Liver (tissue), 9 donors: Measurements from ENCODE around the gene TBC1D1. TPM values are rescaled to one million over a fixed set of nuclear protein-coding genes. Genes with fewer than 3 reads are reported as not detected.
A peak's percentile ranks its signal among the peaks of the same experiment; 100 is the strongest.

Experiments
- DNase-seq: peaks from one replicate; pipeline ENCODE4 v3.0.0-alpha.2; 2017; ENCODE audit warnings: low spot score
- H3K27ac ChIP-seq, 2 donors: one replicate each; pipeline ENCODE4 v1.7.0; 2013; ENCODE audit warnings: inconsistent platforms in 2 of 2, low read length in 2 of 2, control low read depth in 1 of 2, low read depth in 1 of 2, mild to moderate bottlenecking in 1 of 2
- H3K27me3 ChIP-seq, 4 donors: one replicate each; pipeline versions ENCODE4 v1.6.1 to v1.7.0; 2013; ENCODE audit warnings: low read length in 3 of 4, inconsistent platforms in 1 of 4, mild to moderate bottlenecking in 1 of 4, moderate library complexity in 1 of 4; ENCODE audit not compliant: control insufficient read depth in 4 of 4, insufficient read depth in 4 of 4
- H3K36me3 ChIP-seq, 4 donors: one replicate each; pipeline versions ENCODE4 v1.6.1 to v1.7.0; 2013; ENCODE audit warnings: low read length in 3 of 4, mild to moderate bottlenecking in 3 of 4, low read depth in 1 of 4, moderate library complexity in 1 of 4; ENCODE audit not compliant: control insufficient read depth in 4 of 4, insufficient read depth in 3 of 4
- H3K4me1 ChIP-seq, 4 donors: one replicate each; pipeline versions ENCODE4 v1.6.1 to v1.7.0; 2013; ENCODE audit warnings: low read length in 3 of 4, mild to moderate bottlenecking in 3 of 4, moderate library complexity in 1 of 4; ENCODE audit not compliant: control insufficient read depth in 4 of 4, insufficient read depth in 4 of 4
- H3K4me3 ChIP-seq, 3 donors: one replicate each; pipeline versions ENCODE4 v1.6.1 to v1.7.0; 2013; ENCODE audit warnings: low read length in 3 of 3, control low read depth in 1 of 3, low read depth in 1 of 3, mild to moderate bottlenecking in 1 of 3
- H3K9ac ChIP-seq, 2 donors: one replicate each; pipeline ENCODE4 v1.7.0; 2013; ENCODE audit warnings: low read length in 2 of 2, mild to moderate bottlenecking in 2 of 2, moderate library complexity in 2 of 2, control low read depth in 1 of 2, low read depth in 1 of 2
- H3K9me3 ChIP-seq, 4 donors: one replicate each; pipeline versions ENCODE4 v1.6.1 to v1.7.0; 2013; ENCODE audit warnings: low read length in 3 of 4; ENCODE audit not compliant: control insufficient read depth in 4 of 4
- ATF3 ChIP-seq: IDR thresholded peaks from 2 replicates; pipeline ENCODE4 v1.6.1; 2016; ENCODE audit warnings: antibody characterized with exemption
- FOXA1 ChIP-seq: IDR thresholded peaks from 2 replicates; pipeline ENCODE4 v1.6.1; 2016; ENCODE audit warnings: antibody characterized with exemption
- FOXA2 ChIP-seq: IDR thresholded peaks from 2 replicates; pipeline ENCODE4 v1.6.1; 2016; ENCODE audit warnings: antibody characterized with exemption
- GABPA ChIP-seq, 2 donors: IDR thresholded peaks in 1 of 2; conservative IDR thresholded peaks in 1 of 2; 2 replicates each; pipeline ENCODE4 v1.6.1; 2016; ENCODE audit warnings: antibody characterized with exemption in 2 of 2, mild to moderate bottlenecking in 1 of 2, moderate library complexity in 1 of 2
- HNF4A ChIP-seq, 2 donors: conservative IDR thresholded peaks; 2 replicates each; pipeline ENCODE4 v1.6.1; 2016; ENCODE audit warnings: antibody characterized with exemption in 2 of 2, mild to moderate bottlenecking in 2 of 2
- HNF4G ChIP-seq: IDR thresholded peaks from 2 replicates; pipeline ENCODE4 v1.6.1; 2016; ENCODE audit warnings: antibody characterized with exemption
- JUND ChIP-seq, 2 donors: IDR thresholded peaks; 2 replicates each; pipeline ENCODE4 v1.6.1; 2016; ENCODE audit warnings: antibody characterized with exemption in 2 of 2
- MAX ChIP-seq: IDR thresholded peaks from 2 replicates; pipeline ENCODE4 v1.6.1; 2016; ENCODE audit warnings: antibody characterized with exemption
- NR2F2 ChIP-seq: IDR thresholded peaks from 2 replicates; pipeline ENCODE4 v1.6.1; 2016; ENCODE audit warnings: antibody characterized with exemption
- RAD21 ChIP-seq, 2 donors: IDR thresholded peaks; 2 replicates each; pipeline ENCODE4 v1.6.1; 2016; ENCODE audit warnings: antibody characterized with exemption in 2 of 2, mild to moderate bottlenecking in 2 of 2
- RXRA ChIP-seq, 2 donors: IDR thresholded peaks; 2 replicates each; pipeline ENCODE4 v1.6.1; 2017 to 2018; ENCODE audit warnings: antibody characterized with exemption in 2 of 2, mild to moderate bottlenecking in 1 of 2
- YY1 ChIP-seq: IDR thresholded peaks from 2 replicates; pipeline ENCODE4 v1.6.1; 2016; ENCODE audit warnings: antibody characterized with exemption, mild to moderate bottlenecking
- WGBS: extraction: QIAGEN DNeasy Blood & Tissue Kit; methylation state at CpG from one replicate; pipeline ENCODE4 v1.1.7; 2013; 5-methylcytosine and 5-hydroxymethylcytosine counted together
- polyA plus RNA-seq, 2 donors: library from polyadenylated mRNA; stranded (reverse) in 1 of 2; unstranded in 1 of 2; fragments of 200-250 nt in 1 of 2; fragments of >200 nt in 1 of 2; fragmentation: Nextera tagmentation in 1 of 2; extraction: Ambion mirVana in 1 of 2; gene quantifications; one replicate each; pipeline versions ENCODE4 v1.2.1 to v1.2.3, GENCODE V29; 2013 to 2015
- total RNA-seq, 2 donors: library from RNA; depleted of rRNA; stranded (reverse); fragments of >200 nt; gene quantifications; one replicate each; pipeline ENCODE4 v1.2.3, GENCODE V29; 2014
- TF ChIP-seq, protein P1 (sequence below): IDR thresholded peaks from 2 replicates; pipeline ENCODE4 v1.6.1; 2016; ENCODE audit warnings: antibody characterized with exemption, mild to moderate bottlenecking
- TF ChIP-seq, protein P2 (sequence below): fragments of 150-350 bp; IDR thresholded peaks from 2 replicates; pipeline ENCODE4 v1.5.1; 2017; ENCODE audit warnings: improper control_type of control experiment, low read depth, low read length; ENCODE audit not compliant: missing input control
- donor health status: healthy.
- donor health status: healthy.
- donor health status: healthy.
- donor health status: healthy.
- donor health status: healthy.

Gene TBC1D1
- total and polyA plus RNA-seq, 4 donors: 15.6 to 41.4 (median 20.9) TPM

DNA sequence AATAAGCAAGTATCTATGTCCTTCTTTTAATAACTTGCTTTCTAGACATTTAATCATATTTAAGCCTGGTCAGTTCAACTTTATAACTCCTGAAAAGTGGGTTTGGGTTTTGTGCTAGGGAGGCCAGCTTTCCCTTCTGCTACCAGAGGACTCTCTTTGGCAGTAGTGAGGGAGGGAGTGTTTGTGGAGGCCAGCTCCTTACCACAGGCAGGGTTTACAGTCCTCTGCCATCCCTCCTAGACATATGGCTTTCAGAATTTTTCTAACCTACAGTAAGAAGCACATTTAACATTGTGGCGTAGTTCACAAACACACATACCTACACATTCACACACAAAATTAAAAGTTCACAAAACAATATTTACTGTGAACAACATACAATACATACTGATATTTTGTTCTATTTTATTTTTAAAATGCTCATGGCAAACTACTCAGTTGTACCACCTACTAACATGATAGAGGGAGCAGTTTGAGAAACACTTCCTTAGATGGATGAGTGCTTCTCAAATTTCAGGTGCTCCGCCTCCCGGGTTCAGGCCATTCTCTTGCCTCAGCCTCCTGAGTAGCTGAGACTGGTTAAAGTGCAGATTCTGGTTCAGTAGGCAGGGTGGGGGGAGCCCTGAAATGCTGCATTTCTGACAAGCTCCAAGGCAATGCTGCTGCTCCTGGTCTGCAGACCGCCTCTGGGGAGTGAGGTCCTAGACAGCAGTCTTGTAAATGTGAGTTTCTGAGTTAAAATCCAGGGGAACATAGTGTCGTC is 156.0 kb downstream of the TBC1D1 start:
- no peaks in the 10 kb centered on the region for H3K27me3 ChIP-seq
- TF ChIP-seq JUND (IDR thresholded peaks at IDR 0.05): no peak
- TF ChIP-seq HNF4G: no peak
- no peak for TF ChIP-seq MAX
- no peak for TF ChIP-seq FOXA1
- TF ChIP-seq, protein P1, sequence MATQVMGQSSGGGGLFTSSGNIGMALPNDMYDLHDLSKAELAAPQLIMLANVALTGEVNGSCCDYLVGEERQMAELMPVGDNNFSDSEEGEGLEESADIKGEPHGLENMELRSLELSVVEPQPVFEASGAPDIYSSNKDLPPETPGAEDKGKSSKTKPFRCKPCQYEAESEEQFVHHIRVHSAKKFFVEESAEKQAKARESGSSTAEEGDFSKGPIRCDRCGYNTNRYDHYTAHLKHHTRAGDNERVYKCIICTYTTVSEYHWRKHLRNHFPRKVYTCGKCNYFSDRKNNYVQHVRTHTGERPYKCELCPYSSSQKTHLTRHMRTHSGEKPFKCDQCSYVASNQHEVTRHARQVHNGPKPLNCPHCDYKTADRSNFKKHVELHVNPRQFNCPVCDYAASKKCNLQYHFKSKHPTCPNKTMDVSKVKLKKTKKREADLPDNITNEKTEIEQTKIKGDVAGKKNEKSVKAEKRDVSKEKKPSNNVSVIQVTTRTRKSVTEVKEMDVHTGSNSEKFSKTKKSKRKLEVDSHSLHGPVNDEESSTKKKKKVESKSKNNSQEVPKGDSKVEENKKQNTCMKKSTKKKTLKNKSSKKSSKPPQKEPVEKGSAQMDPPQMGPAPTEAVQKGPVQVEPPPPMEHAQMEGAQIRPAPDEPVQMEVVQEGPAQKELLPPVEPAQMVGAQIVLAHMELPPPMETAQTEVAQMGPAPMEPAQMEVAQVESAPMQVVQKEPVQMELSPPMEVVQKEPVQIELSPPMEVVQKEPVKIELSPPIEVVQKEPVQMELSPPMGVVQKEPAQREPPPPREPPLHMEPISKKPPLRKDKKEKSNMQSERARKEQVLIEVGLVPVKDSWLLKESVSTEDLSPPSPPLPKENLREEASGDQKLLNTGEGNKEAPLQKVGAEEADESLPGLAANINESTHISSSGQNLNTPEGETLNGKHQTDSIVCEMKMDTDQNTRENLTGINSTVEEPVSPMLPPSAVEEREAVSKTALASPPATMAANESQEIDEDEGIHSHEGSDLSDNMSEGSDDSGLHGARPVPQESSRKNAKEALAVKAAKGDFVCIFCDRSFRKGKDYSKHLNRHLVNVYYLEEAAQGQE: no peak
- no peak for TF ChIP-seq RXRA (IDR thresholded peaks at IDR 0.05)
- TF ChIP-seq GABPA (IDR thresholded peaks at IDR 0.05 in 1 of 2, conservative IDR thresholded peaks at IDR 0.05 in 1 of 2): no peak
- TF ChIP-seq FOXA2: no peak
- TF ChIP-seq ATF3: no peak
- TF ChIP-seq RAD21 (IDR thresholded peaks at IDR 0.05): no peak
- TF ChIP-seq YY1: no peak
- no peak for TF ChIP-seq NR2F2
- WGBS: 82% methylated on average over 5 of the region's 5 CpGs
- H3K4me3 ChIP-seq: no peak overlapping the region
- H3K9me3 ChIP-seq: no peaks in the 10 kb centered on the region
- no peaks in the 10 kb centered on the region for H3K4me1 ChIP-seq
- H3K36me3 ChIP-seq: peaks cover under 1 to 39% (median 23%) of the 10 kb centered on the region in 4 donors
- DNase-seq: no peak
- H3K9ac ChIP-seq: no peak overlapping the region
- H3K27ac ChIP-seq: no peak overlapping the region

DNA sequence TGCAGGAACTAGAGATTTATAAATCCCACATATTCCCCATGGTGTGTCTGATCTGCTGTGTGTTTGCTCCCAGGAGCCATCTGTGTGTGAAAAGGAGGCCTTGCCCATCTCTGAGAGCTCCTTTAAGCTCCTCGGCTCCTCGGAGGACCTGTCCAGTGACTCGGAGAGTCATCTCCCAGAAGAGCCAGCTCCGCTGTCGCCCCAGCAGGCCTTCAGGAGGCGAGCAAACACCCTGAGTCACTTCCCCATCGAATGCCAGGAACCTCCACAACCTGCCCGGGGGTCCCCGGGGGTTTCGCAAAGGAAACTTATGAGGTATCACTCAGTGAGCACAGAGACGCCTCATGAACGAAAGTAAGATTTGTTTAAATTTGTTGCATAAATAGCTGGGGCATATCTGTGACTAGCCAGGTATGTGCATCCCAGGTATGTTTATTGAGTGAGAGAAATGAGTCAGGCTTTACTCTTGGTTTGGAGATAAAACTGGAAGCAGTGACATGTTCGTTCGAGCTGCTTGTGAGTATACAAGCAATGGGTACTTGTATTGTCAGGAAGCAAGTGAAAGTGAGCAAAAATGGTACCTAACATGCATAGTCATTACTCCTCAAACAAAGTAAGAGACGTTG is 158.8 kb downstream of the TBC1D1 start:
- Histone ChIP-seq H3K4me3 (no peak overlapping the region), H3K9ac (no peak overlapping the region), H3K36me3 (peaks cover 3 to 37% (median 22%) of the 10 kb centered on the region in 4 donors), H3K9me3 (no peaks in the 10 kb centered on the region), H3K4me1 (no peaks in the 10 kb centered on the region), H3K27me3 (no peaks in the 10 kb centered on the region), H3K27ac (peak overlapping the region in 1 of 2 donors; percentile 15)
- 94% methylated on average over 15 of the region's 15 CpGs for WGBS
- DNase-seq: no peak
- TF ChIP-seq HNF4A (conservative IDR thresholded peaks at IDR 0.05) (no peak), MAX (no peak)
- TF ChIP-seq, protein P2, sequence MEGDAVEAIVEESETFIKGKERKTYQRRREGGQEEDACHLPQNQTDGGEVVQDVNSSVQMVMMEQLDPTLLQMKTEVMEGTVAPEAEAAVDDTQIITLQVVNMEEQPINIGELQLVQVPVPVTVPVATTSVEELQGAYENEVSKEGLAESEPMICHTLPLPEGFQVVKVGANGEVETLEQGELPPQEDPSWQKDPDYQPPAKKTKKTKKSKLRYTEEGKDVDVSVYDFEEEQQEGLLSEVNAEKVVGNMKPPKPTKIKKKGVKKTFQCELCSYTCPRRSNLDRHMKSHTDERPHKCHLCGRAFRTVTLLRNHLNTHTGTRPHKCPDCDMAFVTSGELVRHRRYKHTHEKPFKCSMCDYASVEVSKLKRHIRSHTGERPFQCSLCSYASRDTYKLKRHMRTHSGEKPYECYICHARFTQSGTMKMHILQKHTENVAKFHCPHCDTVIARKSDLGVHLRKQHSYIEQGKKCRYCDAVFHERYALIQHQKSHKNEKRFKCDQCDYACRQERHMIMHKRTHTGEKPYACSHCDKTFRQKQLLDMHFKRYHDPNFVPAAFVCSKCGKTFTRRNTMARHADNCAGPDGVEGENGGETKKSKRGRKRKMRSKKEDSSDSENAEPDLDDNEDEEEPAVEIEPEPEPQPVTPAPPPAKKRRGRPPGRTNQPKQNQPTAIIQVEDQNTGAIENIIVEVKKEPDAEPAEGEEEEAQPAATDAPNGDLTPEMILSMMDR: no peak
- TF ChIP-seq, protein P1: no peak
